ENCODE results near the gene ACVR1C. TPM values are rescaled to one million over a fixed set of nuclear protein-coding genes. Genes with fewer than 3 reads are reported as not detected.

ACVR1C gene
- total and polyA plus RNA-seq, 5 experiments from 2014 or later = 0.67 to 4.7 (median 1.9) TPM

DNA sequence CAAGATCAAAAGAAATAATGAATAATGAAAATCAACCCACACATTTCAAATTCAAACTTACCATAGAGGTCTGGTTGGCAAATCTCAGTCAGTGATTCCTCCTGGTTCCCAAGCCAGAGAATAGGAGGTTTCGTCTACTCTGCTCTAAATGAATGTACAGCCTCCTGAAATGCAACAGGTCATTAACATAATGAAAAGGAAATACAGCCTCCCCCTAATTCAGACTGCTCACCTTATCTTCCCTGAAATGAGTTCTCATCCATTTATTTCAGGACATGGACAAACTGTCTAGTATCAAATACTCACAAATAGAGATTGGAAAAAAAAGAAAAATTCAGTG, 141.4 kb downstream of the ACVR1C start:
- no peak for ATAC-seq
- Mint-ChIP-seq H3K36me3 (no peaks in the 10 kb centered on the region), H3K4me1 (peaks cover 17 to 56% (median 44%) of the 10 kb centered on the region in 4 donors), H3K27me3 (no peaks in the 10 kb centered on the region), H3K4me3 (peak overlapping the region in 3 of 10 donors; percentile 6 to 27 (median 15)), H3K9me3 (no peaks in the 10 kb centered on the region), H3K27ac (peak overlapping the region in 4 of 10 donors; percentile 0 to 71 (median 36))
- POLR2A ChIA-PET = interaction anchor here (0.8 kb wide), 1 partner anchor 134 kb away, joined by 3 read pairs; no protein-coding TSS in a partner anchor
- no peak for DNase-seq

DNA sequence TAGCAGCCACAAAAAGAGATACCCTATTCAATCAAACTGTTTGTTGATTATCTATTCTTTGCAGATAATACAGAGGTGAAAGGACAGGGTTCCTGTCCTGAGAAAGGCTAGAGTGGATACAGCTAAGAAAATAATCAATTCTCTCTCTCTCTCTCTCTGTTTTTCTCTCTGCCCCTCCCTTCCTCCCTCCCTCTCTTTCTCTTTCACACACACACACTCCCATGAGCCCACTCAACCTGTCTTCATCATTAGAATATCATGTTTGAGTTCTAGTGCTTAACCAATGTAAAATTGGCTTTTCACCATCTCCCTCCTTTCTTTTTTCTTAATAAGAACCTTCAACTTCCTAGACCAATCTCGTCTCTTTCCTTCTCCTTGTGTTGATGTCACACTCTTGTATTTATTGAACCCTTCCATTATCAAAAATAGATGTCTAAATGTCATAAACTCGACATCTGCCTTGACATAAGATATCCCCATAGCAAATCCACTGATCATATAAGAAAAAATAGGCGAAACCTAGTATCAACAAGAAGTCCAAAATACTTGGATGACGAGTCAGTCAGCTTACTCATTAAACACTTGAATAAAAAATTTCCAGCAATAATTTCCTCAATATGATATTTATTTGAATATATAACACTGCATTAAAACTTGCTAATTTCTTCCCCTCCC, 141.9 kb downstream of the ACVR1C start:
- ATAC-seq (peak in 1 of 2 donors; percentile 24), DNase-seq (no peak)
- Mint-ChIP-seq H3K9me3 (no peaks in the 10 kb centered on the region), H3K27me3 (no peaks in the 10 kb centered on the region), H3K27ac (peak overlapping the region in 8 of 10 donors; percentile 0 to 71 (median 54)), H3K36me3 (no peaks in the 10 kb centered on the region), H3K4me3 (no peak overlapping the region), H3K4me1 (peaks cover 17 to 57% (median 39%) of the 10 kb centered on the region in 4 donors)
- POLR2A ChIA-PET = interaction anchor here (0.8 to 0.9 kb wide), 2 partner anchors 43 to 134 kb away, joined by 3 read pairs; no protein-coding TSS in a partner anchor

DNA sequence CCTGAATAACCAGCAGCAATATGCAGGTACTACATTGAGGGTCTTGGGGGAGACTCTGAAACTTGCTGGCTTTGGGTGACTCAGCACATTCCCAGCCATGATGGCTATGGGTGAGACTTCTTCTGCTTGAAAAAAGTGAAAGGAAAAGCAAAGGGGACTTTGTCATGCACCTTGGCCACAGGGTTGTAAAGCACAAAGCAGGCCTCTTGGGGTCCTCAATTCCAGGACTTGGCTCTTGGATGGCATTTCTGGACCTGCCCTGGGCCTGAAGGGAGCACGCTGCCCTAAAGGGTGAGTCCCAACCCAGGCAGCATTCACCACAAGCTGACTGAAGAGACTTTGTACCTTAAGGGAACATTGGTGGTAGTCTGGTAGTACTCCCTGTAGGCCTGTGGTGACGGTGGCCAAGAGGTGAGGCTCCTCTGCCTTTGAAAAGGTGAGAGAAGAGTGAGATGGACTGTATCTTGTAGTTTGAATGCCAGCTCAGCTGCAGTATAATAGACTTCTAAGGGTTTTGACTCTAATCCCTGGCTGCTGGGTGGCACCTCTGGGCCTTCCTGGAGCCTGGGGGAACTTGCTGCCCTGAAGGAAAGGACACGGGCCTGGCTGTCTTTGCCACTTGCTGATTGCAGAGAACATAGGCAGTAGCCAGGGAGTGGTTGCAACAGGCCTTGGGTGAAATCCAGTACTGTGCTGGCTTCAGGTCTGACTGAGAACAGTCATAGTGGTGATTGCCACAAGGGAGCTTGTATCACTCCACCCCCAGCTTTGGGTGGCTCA, 148.3 kb downstream of the ACVR1C start:
- H3K4me3 Mint-ChIP-seq = peak overlapping the region in 6 of 10 donors; percentile 15 to 70 (median 53)
- peaks cover 0 to 2% (median 0%) of the 10 kb centered on the region in 3 donors for H3K36me3 Mint-ChIP-seq
- POLR2A ChIA-PET = interaction anchor here (0.8 to 2.2 kb wide), 4 partner anchors 8 to 62 kb away, joined by 3 to 9 read pairs (median 4); no protein-coding TSS in a partner anchor
- H3K9me3 Mint-ChIP-seq = peaks cover 0 to 4% (median 0%) of the 10 kb centered on the region in 9 donors
- peak overlapping the region in 8 of 10 donors; percentile 14 to 89 (median 59) for H3K27ac Mint-ChIP-seq
- H3K27me3 Mint-ChIP-seq = no peaks in the 10 kb centered on the region
- peak; percentile 20 to 38 for ATAC-seq
- no peak for DNase-seq
- H3K4me1 Mint-ChIP-seq = peaks cover 12 to 42% (median 34%) of the 10 kb centered on the region in 4 donors

DNA sequence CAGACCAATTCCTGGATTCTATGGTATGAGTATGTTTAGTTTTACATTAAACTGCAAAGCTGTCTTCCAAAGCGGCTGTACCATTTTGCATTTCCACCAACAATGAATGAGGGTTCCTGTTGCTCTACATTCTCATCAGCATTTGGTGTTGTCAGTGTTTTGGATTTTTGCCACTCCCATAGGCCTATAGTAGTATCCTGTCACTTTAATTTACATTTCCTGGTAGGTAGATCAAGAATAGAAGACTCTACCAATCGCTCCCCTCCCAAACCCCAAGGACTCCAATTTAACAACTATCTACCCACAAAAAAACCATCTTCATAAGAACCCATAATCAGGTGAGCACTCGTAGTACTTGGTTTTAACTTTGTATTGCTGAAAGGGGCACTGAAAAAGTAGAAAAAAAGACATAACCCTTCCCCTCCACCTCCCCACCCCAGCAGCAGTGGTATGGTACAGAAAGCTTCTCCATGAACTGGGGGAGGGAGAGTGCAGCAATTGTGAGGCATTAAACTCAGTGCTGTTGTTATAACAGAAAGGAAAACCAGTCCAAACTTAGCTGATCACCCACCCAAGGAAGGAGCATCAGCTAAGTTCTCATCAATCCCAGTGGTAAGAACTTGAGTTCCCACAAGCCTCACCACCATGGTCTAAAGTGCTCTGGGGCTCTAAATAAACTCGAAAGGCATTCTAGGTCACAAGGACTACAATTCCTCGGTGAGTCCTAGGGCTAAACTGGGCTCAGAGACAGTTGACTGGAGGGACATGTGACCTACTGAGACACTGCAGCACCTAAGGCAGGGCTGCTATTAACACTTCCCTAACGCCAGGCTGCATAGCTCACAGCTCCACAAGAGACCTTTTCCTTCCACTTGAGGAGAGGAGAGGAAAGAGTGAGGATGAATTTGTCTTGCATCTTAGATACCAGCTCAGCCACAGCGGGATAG, 149.3 kb downstream of the ACVR1C start:
- Mint-ChIP-seq H3K36me3 (peaks cover 0 to 2% (median 0%) of the 10 kb centered on the region in 3 donors), H3K4me3 (peak overlapping the region; percentile 22 to 70 (median 44)), H3K4me1 (peaks cover 12 to 42% (median 34%) of the 10 kb centered on the region in 4 donors), H3K9me3 (peaks cover 0 to 4% (median 0%) of the 10 kb centered on the region in 9 donors), H3K27me3 (no peaks in the 10 kb centered on the region), H3K27ac (peak overlapping the region; percentile 16 to 89 (median 72))
- POLR2A ChIA-PET = interaction anchor here (0.6 to 2.2 kb wide), 6 partner anchors 10 to 73 kb away, joined by 3 to 18 read pairs (median 3); partner anchors contain the start of gene CYTIP
- DNase-seq (no peak), ATAC-seq (peak; percentile 35 to 48)

DNA sequence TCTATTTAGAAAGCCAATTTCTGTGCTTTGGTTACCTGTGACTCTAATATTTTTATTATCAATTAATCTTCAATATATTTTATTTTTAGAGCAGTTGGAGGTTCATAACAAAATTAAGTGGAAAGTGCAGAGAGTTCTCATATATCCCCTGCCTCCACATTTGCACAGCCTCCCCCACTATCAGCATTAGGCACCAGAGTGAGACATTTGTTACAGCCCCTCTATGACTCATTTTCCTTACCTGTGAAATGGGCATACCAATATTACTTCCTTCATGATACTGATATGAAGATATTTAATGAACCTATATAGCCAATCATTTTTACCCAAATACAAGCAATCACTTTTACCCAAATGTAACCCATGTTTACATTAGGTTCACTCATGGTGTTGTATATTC, 150.7 kb downstream of the ACVR1C start:
- H3K4me3 Mint-ChIP-seq = no peak overlapping the region
- DNase-seq (no peak), ATAC-seq (no peak)
- peaks cover 0 to 2% (median 0%) of the 10 kb centered on the region in 3 donors for H3K36me3 Mint-ChIP-seq
- H3K9me3 Mint-ChIP-seq = peaks cover 0 to 4% (median 0%) of the 10 kb centered on the region in 9 donors
- peaks cover 17 to 50% (median 42%) of the 10 kb centered on the region in 4 donors for H3K4me1 Mint-ChIP-seq
- POLR2A ChIA-PET = interaction anchor here (2.0 kb wide), 1 partner anchor 11 kb away, joined by 18 read pairs; no protein-coding TSS in a partner anchor
- H3K27me3 Mint-ChIP-seq = no peaks in the 10 kb centered on the region
- H3K27ac Mint-ChIP-seq = peak overlapping the region in 2 of 10 donors; percentile 57 to 80

DNA sequence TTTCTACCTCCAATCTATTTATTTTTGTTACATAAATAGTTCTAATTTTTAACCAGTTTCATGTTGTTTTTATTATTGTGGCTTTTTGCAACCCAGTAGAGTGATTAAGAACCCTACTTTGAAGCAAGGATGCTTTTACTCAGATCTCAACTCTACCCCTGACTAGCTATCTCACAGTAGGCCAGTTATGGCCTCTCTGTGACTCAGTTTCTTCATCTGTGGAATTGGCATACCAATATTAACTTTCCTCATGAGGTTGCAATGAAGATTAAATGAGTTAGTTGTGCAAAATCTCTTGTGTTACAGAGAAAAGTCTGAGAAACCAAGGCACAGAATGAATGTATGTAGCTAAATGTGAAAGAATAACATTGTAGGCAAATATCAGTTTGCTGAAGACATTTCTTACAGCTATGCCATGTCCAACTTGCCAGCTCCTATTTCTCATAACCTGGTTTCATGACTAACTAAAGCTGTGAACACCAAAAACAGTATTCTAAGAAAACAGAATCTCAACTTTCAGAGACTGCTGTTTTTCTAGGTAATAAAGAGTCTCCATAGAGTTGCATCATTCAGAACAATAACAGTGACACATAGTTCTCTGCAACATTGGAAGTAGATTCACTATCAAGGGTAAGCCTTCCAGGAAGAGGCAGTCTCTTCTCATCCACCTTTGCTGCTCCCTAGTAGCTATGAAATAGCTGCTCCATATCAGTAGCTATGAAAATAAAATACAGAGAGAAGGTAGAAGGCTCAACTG, 151.5 kb downstream of the ACVR1C start:
- Mint-ChIP-seq H3K27me3 (no peaks in the 10 kb centered on the region), H3K4me1 (peaks cover 17 to 51% (median 43%) of the 10 kb centered on the region in 4 donors), H3K9me3 (peaks cover 0 to 4% (median 0%) of the 10 kb centered on the region in 9 donors), H3K4me3 (peak overlapping the region in 2 of 10 donors; percentile 48 to 54), H3K27ac (peak overlapping the region in 4 of 10 donors; percentile 54 to 88 (median 74)), H3K36me3 (peaks cover 0 to 2% (median 0%) of the 10 kb centered on the region in 3 donors)
- POLR2A ChIA-PET = no interaction called here
- ATAC-seq (no peak), DNase-seq (no peak)

Other genes starting within 250 kb of the ACVR1C start
- 100 to 1,000 TPM; 308 to 341 TPM for gene CYTIP, start 184.8 kb downstream of the ACVR1C start, total RNA-seq
- 100 to 1,000 TPM; 140 to 220 (median 155) TPM for gene CYTIP, start 184.8 kb downstream of the ACVR1C start, polyA plus RNA-seq
- gene ACVR1, start 247.5 kb upstream of the ACVR1C start, total RNA-seq = 10 to 100 TPM; 11.1 to 14.5 TPM
- 1 to 10 TPM; 2.6 to 4.3 (median 3.7) TPM for gene ACVR1, start 247.5 kb upstream of the ACVR1C start, polyA plus RNA-seq